GM21717 (cell line): Measurements from ENCODE around the gene CTAGE6.
"Not testable (repeated sequence)": the region's sequence is repeated elsewhere in the genome, so short reads cannot be mapped to it uniquely, and the experiment has no call there.

Experiments used
- ATAC-seq: cut with Tn5 transposase; IDR thresholded peaks from one replicate; pipeline ENCODE4 v1.9.1; 2021; ENCODE audit warnings: mild to moderate bottlenecking, moderate library complexity; ENCODE audit not compliant: unreplicated experiment

CTAGE6 gene

GRCh38 chr7:143757596-143757995 is at the start of gene CTAGE6:
TSS of gene CTAGE6 (minus strand) at chr7:143757696. CDS start at chr7:143757658, 38 bp downstream.
- not testable (repeated sequence) for ATAC-seq

GRCh38 chr7:143806664-143807071 is 49.2 kb upstream of the CTAGE6 start:
- not testable (repeated sequence) for ATAC-seq

- not testable (repeated sequence) for ATAC-seq
These were observed 40.4 kb upstream of the CTAGE6 start for GRCh38 chr7:143797896-143798290.

GRCh38 chr7:143797119-143797895 is 39.8 kb upstream of the CTAGE6 start:
- not testable (repeated sequence) for ATAC-seq

- not testable (repeated sequence) for ATAC-seq
These were observed 38.2 kb upstream of the CTAGE6 start for GRCh38 chr7:143795653-143796052.

GRCh38 chr7:143792633-143793032 is 35.1 kb upstream of the CTAGE6 start:
- ATAC-seq = not testable (repeated sequence)

- not testable (repeated sequence) for ATAC-seq
These were observed 28.1 kb upstream of the CTAGE6 start for GRCh38 chr7:143785415-143786182.

GRCh38 chr7:143779591-143779990 is 22.1 kb upstream of the CTAGE6 start:
- not testable (repeated sequence) for ATAC-seq

GRCh38 chr7:143772738-143773468 is 15.4 kb upstream of the CTAGE6 start:
- not testable (repeated sequence) for ATAC-seq

GRCh38 chr7:143767531-143767930 is 10.0 kb upstream of the CTAGE6 start:
- ATAC-seq = not testable (repeated sequence)

- ATAC-seq = not testable (repeated sequence)
These were observed 8.2 kb upstream of the CTAGE6 start for GRCh38 chr7:143765678-143766077.

GRCh38 chr7:143763065-143763464 is 5.6 kb upstream of the CTAGE6 start:
- ATAC-seq = not testable (repeated sequence)

- not testable (repeated sequence) for ATAC-seq
These were observed 12.2 kb downstream of the CTAGE6 start for GRCh38 chr7:143745340-143745739.

GRCh38 chr7:143737037-143737819 is 20.3 kb downstream of the CTAGE6 start:
- ATAC-seq = peak; percentile 64

- ATAC-seq = no peak
These were observed 21.5 kb downstream of the CTAGE6 start for GRCh38 chr7:143735962-143736361.

- ATAC-seq = no peak
These were observed 23.6 kb downstream of the CTAGE6 start for GRCh38 chr7:143733876-143734275.

GRCh38 chr7:143728333-143728862 is 29.1 kb downstream of the CTAGE6 start:
- ATAC-seq = no peak

GRCh38 chr7:143727561-143727960 is 29.9 kb downstream of the CTAGE6 start:
- ATAC-seq = not testable (repeated sequence)

GRCh38 chr7:143726143-143726542 is 31.4 kb downstream of the CTAGE6 start:
- ATAC-seq = not testable (repeated sequence)

- not testable (repeated sequence) for ATAC-seq
These were observed 37.2 kb downstream of the CTAGE6 start for GRCh38 chr7:143720335-143720734.
